HG03558 (cell line): Measurements from ENCODE around the gene MAP4K1.

Experiments
- ATAC-seq: cut with Tn5 transposase; IDR thresholded peaks from one replicate; pipeline ENCODE4 v1.9.1; 2021; ENCODE audit warnings: moderate number of reproducible peaks; ENCODE audit not compliant: unreplicated experiment; ENCODE audit errors: extremely low read depth

MAP4K1 gene

DNA sequence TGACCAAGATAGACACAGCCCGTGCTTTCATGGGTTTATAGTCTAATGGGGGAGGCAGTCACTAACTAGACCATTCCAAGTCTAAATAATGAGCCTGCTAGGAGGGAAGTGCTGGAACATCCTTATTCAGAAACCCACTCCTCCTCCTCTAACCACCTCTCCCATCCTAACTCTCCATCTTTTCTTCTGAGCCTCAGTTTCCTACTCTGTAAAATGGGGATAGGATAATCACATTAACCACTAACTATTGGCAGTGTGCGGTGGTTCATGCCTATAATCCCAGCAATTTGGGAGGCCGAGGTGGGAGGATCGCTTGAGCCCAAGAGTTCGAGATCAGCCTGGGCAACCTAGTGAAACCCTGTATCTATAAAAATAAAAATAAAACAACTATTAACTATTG lies 68.7 kb downstream of the MAP4K1 start:
- ATAC-seq = no peak

DNA sequence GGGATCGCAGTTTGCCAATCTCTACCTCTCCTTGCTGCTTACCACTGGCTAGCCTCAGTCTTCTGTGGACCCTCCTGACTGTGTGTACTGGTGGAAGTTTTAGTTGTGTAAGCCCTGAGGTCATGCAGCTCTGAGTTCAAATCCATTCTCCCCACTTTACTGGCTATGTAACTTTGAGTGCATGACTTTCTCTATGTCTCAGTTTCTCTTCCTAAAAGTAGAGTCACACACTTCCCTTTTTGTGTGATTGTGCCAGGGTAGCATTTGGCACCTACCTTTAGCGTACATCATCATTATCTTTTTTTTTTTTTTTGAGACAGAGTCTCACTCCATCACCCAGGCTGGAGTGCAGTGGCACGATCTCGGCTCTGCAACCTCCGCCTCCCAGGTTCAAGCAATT lies 70.3 kb downstream of the MAP4K1 start:
- no peak for ATAC-seq

DNA sequence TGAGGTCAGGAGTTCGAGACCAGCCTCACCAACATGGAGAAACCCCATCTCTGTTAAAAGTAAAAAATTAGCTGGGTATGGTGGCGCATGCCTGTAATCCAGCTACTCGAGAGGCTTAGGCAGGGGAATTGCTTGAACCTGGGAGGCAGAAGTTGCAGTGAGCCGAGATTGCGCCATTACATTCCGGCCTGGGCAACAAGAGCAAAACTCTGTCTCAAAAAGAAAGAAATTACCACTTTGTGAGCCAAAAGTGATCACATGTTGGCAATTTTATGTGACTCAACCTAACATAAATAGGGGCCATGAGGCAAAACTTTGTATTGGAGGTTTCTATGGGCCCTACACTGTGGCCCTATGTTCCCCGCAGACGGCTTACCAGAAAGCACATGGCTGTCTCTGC lies 72.2 kb downstream of the MAP4K1 start:
- no peak for ATAC-seq

DNA sequence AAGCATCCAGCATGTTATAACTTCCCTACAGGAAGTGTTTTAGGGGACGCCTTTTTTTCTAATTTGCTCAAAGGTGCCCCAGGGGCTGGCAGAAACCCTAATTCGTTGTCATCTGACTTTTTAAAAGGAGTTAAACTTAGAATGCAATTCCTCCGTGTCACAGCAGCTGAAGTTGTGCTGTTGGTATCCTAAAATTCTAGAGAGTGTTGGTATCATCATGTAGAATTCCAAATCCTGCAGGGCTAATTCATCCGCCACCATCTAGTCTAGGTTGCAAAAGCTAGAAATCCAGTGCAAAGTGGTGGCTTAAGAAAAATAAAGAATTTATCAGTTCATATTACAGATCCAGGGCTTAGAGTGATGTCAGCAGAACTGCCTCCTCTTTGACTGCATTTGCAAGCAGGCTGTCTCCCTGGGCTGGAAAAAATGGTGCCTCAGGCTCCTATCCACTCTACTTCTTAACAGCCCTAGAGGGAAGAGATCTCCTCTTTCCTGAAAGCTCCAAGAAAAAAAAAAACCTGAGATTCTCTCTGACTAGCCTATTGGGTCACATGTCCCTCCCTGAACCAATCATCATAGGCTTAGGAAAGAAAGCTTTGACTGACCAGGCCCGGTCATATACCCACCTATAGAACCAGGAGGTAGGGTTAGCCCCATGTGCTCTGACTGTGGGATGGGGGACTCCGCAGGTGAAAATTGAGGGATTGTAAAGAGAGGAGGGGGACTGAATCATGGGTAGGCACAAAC lies 73.0 kb downstream of the MAP4K1 start:
- no peak for ATAC-seq

DNA sequence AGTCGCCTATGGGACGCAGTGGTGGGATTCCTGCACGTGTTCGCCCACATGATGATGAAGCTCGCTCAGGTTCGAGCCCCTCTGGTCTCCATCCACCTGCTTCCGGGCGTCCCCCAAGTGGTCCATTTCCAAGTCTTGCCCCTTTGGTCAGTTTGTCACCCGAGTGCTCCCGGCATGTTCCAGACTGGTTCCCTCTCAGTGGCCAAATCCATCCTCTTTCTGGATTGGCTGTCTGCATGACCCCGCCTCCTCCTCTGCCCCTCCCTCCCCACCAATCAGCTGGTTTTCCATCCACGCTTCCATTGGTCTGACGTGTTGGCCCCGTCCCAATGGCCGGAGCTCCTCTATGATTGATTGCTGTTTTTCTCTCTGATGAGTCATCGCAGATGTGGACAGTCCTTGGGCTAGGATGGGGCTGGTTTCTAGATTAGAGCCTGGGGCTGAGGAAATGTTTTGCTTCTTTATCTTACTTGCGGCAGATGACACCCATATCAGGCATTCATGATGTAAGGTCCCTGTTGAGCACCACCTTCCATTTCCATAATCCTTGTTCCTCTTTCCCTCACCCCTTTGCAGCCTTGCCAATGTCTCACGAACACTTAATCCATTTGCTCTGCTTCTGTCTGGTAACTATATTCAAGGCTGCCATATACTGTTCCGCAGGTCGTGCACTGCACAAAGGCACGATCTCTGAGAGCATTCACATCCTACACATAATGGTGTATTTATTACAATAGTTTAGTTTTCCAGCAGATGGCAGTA lies 73.8 kb downstream of the MAP4K1 start:
- ATAC-seq = no peak

DNA sequence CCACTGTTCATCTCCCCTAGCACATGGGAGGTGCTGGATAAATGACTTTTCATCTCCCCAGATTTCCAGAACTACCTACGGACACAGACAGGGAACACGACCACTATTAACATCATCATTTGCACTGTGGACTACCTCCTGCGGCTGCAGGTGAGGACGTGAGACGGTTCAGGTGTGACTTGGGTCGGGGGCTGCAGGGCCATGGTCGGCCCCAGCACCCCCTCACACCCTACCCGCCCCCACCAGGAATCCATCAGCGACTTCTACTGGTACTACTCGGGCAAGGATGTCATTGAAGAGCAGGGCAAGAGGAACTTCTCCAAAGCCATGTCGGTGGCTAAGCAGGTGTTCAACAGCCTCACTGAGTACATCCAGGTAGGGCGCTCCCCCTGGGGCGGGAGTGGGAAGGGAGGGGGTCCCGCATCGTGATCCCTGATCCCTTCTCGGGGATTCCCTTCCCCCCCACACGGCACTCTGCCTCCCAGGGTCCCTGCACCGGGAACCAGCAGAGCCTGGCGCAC lies 74.4 kb downstream of the MAP4K1 start:
- ATAC-seq = no peak

DNA sequence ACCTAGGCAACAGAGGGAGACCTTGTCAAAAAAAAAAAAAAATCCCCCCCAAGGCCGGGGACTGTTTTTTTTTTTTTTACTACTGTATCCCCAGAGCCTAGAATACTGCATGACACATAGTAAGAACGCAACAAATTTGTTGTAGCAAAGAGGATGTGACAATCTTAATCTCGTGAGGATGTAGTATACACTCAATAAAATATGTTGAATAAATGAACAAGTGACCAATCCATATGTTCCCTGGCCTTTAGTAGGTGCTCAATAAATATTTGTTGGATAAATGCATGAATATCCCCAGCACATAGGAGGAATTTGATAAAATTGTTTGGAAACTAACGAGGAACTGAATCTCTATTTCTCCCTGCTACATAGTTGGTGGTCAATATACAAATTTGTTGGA lies 75.7 kb downstream of the MAP4K1 start:
- ATAC-seq = no peak

DNA sequence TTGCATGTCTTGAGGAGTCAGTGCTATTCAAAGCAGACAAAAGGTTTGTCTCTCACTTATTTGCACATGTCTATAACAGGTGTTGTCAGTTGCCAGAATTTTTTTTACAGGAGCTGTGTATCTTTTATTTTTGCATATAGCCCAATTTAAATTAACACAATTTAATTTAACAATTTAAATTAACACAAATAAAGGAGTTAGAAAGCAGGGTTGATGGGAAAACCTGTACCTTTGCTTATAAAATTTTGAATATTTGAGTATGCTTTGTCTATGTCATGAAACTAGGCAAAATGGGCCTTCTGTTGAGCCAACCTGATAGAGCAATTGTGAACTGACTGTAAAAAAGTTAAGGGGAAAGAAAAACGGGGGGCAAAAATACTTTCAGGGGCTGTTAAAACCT lies 78.0 kb downstream of the MAP4K1 start:
- ATAC-seq = no peak

DNA sequence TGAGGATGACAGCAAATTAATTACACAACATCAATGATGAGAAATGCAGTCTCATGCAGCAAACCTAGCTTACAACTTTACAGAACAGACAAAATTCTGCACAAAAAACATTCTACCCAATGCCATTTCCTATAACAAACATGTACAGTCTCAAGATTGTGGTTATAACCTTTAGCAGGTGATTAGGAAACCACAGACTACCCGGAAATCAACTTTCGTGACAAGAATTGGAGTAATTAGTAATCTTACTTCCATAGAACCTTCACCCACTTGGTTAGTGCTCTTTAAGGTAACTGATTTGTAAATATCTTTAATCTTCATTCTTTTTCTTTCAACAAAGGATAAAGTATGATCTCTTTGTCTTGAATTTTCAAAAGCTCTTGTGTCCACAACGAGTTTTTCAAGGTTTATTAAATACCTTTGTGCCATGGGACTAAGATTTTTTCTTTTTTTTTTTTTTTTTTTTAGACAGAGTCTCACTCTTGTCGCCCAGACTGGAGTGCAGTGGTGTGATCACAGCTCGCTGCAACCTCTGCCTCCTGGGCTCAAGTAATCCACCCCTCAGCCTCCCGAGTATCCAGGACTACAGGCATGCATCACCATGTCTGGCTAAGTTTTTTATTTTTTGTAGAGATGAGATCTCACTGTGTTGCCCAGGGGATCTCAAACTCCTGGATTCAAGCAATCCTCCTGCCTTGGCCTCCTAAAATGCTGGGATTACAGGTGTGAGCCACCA lies 78.8 kb downstream of the MAP4K1 start:
- no peak for ATAC-seq

DNA sequence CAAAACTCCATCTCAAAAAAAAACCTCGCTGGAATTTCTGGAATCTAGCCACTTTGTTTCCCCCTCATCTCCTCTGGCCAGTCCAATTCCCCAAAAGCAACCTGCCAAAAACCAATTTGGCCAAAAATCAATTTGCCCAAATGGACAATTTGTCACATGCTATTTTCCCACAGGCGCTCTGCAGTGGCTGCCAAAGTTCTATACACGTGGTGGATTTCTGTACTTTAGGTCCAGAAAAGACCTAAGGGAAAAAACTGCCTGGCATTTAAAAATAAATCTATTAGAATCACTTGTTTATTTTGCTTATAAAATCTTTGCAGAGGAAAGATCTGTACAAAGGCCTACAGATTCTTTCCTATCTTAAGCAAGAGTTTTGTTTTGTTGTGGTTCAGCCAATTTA lies 79.4 kb downstream of the MAP4K1 start:
- no peak for ATAC-seq
